Nucleus accumbens (tissue), 56 donors: Measurements from ENCODE around the gene TDRD12.
"Not testable (repeated sequence)": the region's sequence is repeated elsewhere in the genome, so short reads cannot be mapped to it uniquely, and the experiment has no call there.

Source experiments
- DNase-seq, 56 donors: peaks; one replicate each; lab custom pipeline; 2025; lab: John Stamatoyannopoulos, UW

TDRD12 gene

DNA sequence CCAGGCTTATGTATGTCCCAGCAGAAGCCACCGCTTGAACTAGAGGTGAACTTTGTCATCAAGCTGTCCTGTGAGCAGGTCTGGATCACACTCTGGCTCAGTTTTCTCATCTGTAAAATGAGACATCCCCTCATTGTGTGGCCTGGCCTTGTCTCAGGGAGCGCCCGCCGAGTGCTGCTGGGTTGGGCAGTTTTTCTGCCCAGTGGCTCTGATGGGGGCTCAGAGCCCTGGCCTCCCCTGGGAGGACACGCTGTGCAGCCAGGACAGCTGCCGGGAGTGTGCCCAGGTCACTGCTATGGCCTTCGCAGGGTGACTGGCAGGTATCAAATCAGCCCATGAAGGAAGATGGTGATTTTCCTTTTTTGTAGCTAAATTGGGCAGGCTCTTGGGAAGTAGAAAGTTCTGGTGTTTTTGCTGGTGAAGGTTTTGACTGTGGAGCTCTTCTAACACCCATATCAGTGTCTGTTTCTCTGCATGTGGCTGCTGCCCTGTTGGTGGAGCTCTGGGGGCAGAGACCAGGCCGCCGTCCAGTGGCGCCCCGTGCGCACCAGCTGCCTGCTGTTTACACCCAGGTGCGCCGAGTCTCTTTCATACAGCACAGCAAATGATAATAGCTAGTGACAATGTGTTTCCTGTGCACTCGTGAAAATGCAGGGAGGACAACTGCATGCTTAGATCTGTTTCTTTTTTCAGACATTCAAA is 109.2 kb downstream of the TDRD12 start:
- DNase-seq = no peak

DNA sequence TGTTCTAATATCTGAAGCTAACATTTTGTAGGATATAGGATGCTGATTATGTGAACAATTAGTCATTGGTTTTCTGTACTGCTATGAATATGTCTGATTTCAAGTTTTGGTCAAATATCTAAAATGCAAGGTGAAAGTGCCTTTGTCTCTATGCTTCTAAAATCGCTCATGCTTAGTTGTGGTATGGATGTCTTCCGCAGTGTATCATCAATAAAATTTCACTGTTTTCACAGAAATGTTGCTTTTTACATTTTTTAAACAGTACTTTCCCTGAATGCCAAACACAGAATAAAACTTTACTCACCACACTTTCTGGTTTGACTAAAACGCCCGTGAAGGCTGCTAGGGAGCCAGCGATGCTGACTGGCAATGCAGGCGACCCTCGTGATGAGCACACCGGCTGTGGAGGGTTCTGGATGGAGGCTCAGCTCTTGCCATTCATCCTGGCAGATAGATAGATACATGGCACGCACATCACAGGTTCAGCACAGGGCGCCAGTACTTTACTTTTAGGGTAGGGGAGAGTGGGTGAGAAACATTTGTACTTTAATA is 109.9 kb downstream of the TDRD12 start:
- DNase-seq = no peak

GRCh38 chr19:32830231-32831014 is 110.9 kb downstream of the TDRD12 start:
- DNase-seq = no peak

- DNase-seq = no peak
Observed at GRCh38 chr19:32831611-32832010, 112.0 kb downstream of the TDRD12 start.

GRCh38 chr19:32832094-32832493 is 112.5 kb downstream of the TDRD12 start:
- not testable (repeated sequence) for DNase-seq

- DNase-seq = not testable (repeated sequence)
Observed at GRCh38 chr19:32832825-32833224, 113.3 kb downstream of the TDRD12 start.

- DNase-seq = not testable (repeated sequence)
Observed at GRCh38 chr19:32833388-32833787, 113.8 kb downstream of the TDRD12 start.

- DNase-seq = peak in 1 of 56 donors; percentile 7
Observed at GRCh38 chr19:32837531-32837930, 118.0 kb downstream of the TDRD12 start.

DNA sequence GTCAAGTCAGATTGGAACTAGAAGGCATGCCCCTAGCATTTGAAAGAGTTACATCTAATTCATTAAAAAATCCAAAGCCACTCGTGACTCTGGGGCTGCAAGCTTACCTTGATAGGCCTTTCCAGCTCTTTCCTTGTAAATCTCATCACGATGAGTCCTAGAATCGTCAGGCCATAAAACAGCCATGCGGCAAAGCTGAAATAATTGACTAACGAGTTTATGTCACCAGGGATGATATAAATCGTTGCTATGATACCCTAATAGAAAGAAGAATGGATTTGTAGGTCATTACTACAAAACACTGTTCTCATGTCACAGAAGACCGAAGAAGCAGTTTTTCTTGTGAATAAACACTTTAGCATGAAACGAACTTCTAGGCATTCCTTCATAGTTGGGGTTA is 122.5 kb downstream of the TDRD12 start:
- DNase-seq = no peak

GRCh38 chr19:32843716-32844245 is 124.2 kb downstream of the TDRD12 start:
- no peak for DNase-seq

DNA sequence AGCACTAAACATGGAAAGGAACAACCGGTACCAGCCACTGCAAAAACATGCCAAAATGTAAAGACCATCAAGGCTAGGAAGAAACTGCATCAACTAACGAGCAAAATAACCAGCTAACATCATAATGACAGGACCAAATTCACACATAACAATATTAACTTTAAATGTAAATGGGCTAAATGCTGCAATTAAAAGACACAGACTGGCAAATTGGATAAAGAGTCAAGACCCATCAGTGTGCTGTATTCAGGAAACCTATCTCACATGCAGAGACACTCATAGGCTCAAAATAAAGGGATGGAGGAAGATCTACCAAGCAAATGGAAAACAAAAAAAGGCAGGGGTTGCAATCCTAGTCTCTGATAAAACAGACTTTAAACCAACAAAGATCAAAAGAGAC is 128.5 kb downstream of the TDRD12 start:
- not testable (repeated sequence) for DNase-seq

DNA sequence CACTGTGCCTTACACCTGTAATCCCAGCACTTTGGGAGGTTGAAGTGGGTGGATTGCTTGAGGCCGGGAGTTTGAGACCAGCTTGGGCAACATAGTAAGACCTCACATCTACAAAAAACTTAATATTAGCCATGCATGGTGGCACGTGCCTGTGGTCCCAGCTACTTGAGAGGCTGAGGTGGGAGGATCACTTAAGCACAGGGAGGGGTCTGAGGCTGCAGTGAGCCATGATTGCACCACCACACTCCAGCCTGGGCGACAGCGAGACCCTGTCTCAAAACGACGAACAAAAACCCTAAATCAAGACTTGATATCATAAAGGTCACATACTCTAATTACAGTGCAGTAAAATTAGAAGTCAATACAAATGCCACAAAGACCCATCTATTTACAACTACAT is 132.6 kb downstream of the TDRD12 start:
- DNase-seq = no peak

- not testable (repeated sequence) for DNase-seq
Observed at GRCh38 chr19:32856818-32857217, 137.3 kb downstream of the TDRD12 start.

DNA sequence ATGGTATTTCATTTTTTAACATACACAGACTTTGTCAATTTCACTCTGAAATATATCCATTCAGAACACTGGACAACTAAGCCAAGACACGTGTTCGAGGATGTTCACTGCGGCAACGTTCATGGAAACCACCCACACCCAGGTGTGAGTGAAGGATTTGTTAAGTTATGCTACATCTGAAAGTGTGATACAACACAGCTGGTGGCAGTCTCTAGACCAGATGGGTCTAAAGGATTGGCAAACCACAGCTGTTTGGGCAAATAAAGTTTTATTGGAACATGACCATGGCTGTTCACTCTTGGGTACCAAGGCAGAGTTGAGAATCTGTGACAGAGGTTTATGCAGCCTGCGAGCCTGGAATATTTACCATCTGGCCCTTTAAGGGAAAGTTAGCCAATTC is 138.0 kb downstream of the TDRD12 start:
- DNase-seq = no peak

DNA sequence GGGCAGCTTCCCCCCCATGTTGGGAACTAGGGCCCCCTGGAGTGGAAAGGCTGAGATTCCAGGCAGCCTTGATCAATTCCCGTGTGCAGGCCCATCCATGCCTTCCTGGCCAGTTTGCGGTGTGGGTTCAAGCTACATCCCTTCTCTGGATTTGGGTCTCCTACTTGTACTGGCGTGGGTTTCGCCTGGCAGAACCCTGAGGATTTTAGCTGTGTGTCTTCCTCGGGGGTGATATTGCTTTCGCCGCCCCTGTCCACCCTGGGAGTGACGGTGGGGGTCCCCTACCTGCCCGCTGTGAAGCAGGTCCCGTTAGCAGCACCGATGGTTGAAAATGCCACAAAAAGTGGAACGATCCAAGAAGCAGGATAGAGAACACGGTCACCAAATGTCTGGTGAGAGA is 138.6 kb downstream of the TDRD12 start:
- DNase-seq = no peak

GRCh38 chr19:32858559-32858958 is 139.0 kb downstream of the TDRD12 start:
- DNase-seq = no peak

DNA sequence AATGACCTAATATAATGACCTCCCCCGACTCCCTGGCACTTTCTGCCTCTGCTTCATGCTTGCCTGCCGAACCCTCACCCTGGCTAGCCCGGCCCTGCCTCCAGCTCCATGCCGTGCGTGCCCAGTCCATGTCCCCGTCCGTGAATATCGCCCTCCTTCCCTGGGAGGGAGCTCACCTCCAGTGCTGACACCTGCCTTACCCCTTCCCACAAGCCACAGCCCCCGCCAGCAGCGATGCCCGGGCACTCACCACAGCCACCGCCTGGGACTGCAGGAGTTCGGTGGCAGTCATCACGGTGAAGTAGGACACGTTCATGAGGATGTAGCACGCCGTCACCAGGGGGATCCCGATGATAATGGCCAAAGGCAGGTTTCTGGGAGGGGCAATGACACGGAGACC is 140.0 kb downstream of the TDRD12 start:
- DNase-seq = no peak

DNA sequence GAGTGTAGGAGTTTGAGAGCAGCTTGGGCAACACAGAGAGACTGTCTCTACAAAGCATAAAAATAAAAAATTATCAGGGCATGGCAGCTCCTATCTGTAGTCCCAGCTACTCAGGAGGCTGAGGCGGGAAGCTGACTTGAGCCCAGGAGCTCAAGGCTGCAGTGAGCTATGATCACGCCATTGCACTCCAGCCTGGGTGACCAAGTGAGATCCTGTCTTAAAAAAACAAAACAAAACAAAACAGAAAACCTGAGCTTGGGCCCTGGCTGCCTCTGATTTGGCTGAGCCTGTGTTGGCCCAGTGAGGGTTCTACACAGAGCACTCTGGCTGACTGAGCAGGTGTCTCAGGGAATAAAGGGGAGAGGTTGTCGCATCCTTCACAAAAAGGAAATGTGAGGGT is 142.0 kb downstream of the TDRD12 start:
- DNase-seq = no peak

- no peak for DNase-seq
Observed at GRCh38 chr19:32862173-32862572, 142.6 kb downstream of the TDRD12 start.

- DNase-seq = no peak
Observed at GRCh38 chr19:32862741-32863140, 143.2 kb downstream of the TDRD12 start.

- no peak for DNase-seq
Observed at GRCh38 chr19:32863301-32863700, 143.7 kb downstream of the TDRD12 start.

DNA sequence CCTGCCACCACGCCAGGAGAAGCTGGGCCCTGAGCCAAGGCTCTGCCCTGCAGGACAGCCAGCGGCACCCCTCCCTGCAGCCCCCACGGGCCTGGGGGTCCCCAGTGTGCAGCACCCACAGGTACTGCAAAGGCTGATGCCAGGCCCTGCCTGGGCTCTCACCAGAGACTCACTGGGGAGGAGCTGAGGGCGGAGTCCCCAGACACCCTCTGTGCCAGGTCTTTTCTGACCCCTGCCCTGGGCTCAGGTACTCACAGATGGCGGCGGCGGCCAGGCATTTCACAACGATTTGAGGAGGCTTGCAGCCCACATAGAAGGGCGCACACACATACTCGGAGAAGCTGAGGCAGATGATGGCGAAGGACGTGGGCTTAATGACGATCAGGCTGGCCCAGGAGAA is 144.3 kb downstream of the TDRD12 start:
- DNase-seq = no peak
